A549 (cell line): Measurements from ENCODE around the gene TF.

Source experiments
- CEBPB ChIP-seq, 2 experiments: fragments of >200 bp in 1 of 2; sonication (Bioruptor Twin) in 1 of 2; formaldehyde crosslinking in 1 of 2; IDR thresholded peaks; 2 replicates each; pipeline ENCODE4 v1.6.1; 2012 to 2016
- EHMT2 ChIP-seq: fragments of 200-600 bp; sonication (generic); IDR thresholded peaks from 2 replicates; pipeline ENCODE4 v1.6.1; 2016; ENCODE audit warnings: antibody characterized with exemption, low read depth, mild to moderate bottlenecking, moderate library complexity
- EP300 ChIP-seq, 2 experiments: fragments of >200 bp; sonication (Bioruptor Twin); formaldehyde crosslinking; IDR thresholded peaks; 2 replicates in 1 of 2; 3 replicates in 1 of 2; pipeline ENCODE4 v1.6.1; 2016 to 2017
- HDAC2 ChIP-seq: fragments of 200-600 bp; sonication (generic); IDR thresholded peaks from 2 replicates; pipeline ENCODE4 v1.6.1; 2016
- JUN ChIP-seq, 2 experiments: fragments of >200 bp; sonication (Bioruptor Twin); formaldehyde crosslinking; IDR thresholded peaks; 2 replicates in 1 of 2; 3 replicates in 1 of 2; pipeline ENCODE4 v1.6.1; 2016 to 2017
- POLR2A ChIP-seq: IDR thresholded peaks from 2 replicates; pipeline ENCODE4 v1.6.1; 2012; ENCODE audit warnings: mild to moderate bottlenecking, low read length
- POLR2AphosphoS2 ChIP-seq: conservative IDR thresholded peaks from 2 replicates; pipeline ENCODE4 v1.6.1; 2012; ENCODE audit warnings: low read length, improper control_type of control experiment, inconsistent platforms
- RCOR1 ChIP-seq: fragments of 150-350 bp; IDR thresholded peaks from 2 replicates; pipeline ENCODE4 v1.6.1; 2014; ENCODE audit warnings: antibody characterized with exemption, low read length, low read depth
- TF ChIP-seq, protein P1 (sequence below): fragments of >200 bp; sonication (Bioruptor Twin); formaldehyde crosslinking; IDR thresholded peaks from 3 replicates; pipeline ENCODE4 v1.5.1; 2016
- TF ChIP-seq, protein P2 (sequence below): IDR thresholded peaks from 2 replicates; pipeline ENCODE4 v1.6.1; 2012

DNA sequence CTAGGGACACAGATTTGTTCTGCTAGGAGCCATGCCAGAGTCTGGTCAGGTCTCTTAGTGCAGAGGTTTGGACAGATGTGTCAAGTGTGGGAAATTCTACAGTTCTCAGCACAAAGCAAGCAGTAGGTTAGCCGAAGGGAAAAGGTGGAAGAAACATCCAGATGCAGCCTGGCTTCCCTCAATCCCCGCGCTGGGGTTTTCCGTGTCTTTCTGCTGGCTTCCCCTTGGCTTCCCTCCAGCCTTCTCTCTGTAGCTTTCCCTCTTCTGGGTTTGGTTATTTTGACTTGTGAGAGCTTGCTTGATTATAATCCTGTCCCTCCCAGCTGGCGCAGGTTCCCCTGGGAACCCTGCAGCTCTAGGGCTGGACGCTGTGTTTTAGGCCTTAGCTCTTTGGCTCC, 4.1 kb downstream of the TF start:
- TF ChIP-seq EHMT2 (no peak), CEBPB (IDR thresholded peaks at IDR 0.05) (no peak), EP300 (IDR thresholded peaks at IDR 0.05) (no peak), RCOR1 (no peak), POLR2A (no peak), JUN (IDR thresholded peaks at IDR 0.05) (no peak), POLR2AphosphoS2 (no peak), HDAC2 (no peak)
- TF ChIP-seq, protein P1, sequence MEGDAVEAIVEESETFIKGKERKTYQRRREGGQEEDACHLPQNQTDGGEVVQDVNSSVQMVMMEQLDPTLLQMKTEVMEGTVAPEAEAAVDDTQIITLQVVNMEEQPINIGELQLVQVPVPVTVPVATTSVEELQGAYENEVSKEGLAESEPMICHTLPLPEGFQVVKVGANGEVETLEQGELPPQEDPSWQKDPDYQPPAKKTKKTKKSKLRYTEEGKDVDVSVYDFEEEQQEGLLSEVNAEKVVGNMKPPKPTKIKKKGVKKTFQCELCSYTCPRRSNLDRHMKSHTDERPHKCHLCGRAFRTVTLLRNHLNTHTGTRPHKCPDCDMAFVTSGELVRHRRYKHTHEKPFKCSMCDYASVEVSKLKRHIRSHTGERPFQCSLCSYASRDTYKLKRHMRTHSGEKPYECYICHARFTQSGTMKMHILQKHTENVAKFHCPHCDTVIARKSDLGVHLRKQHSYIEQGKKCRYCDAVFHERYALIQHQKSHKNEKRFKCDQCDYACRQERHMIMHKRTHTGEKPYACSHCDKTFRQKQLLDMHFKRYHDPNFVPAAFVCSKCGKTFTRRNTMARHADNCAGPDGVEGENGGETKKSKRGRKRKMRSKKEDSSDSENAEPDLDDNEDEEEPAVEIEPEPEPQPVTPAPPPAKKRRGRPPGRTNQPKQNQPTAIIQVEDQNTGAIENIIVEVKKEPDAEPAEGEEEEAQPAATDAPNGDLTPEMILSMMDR: no peak
- TF ChIP-seq, protein P2, sequence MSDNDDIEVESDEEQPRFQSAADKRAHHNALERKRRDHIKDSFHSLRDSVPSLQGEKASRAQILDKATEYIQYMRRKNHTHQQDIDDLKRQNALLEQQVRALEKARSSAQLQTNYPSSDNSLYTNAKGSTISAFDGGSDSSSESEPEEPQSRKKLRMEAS: no peak
